Keratinocyte (primary cell): ENCODE results near the gene TBC1D4. TPM values are rescaled to one million over a fixed set of nuclear protein-coding genes. Genes with fewer than 3 reads are reported as not detected.

Experiments
- DNase-seq: peaks from one replicate; pipeline ENCODE4 v3.0.0-alpha.2; 2011; ENCODE audit warnings: low read depth, missing footprints, low spot score
- FAIRE-seq: peaks from 2 replicates; lab custom pipeline; 2011; peaks lifted over from hg19 to GRCh38; lab: Jason Lieb, UNC
- H2AFZ ChIP-seq: 2 replicates; pipeline ENCODE4 v1.6.0; 2012; ENCODE audit warnings: low read length, control low read depth, inconsistent platforms; ENCODE audit not compliant: control insufficient read depth
- H3K27ac ChIP-seq: 2 replicates; pipeline ENCODE4 v1.5.1; 2011; ENCODE audit warnings: low read length; ENCODE audit not compliant: control insufficient read depth, insufficient read depth
- H3K27me3 ChIP-seq: 3 replicates; pipeline ENCODE4 v1.6.0; 2011; ENCODE audit warnings: low read length; ENCODE audit not compliant: control insufficient read depth, insufficient read depth; ENCODE audit errors: extremely low read depth
- H3K36me3 ChIP-seq, 2 experiments: 2 replicates in 1 of 2; 3 replicates in 1 of 2; pipeline ENCODE4 v1.5.1; 2011; ENCODE audit warnings: low read length in 2 of 2, mild to moderate bottlenecking in 1 of 2; ENCODE audit not compliant: control insufficient read depth in 2 of 2, insufficient read depth in 2 of 2; ENCODE audit errors: extremely low read depth in 1 of 2
- H3K4me1 ChIP-seq: 3 replicates; pipeline ENCODE4 v1.5.1; 2011; ENCODE audit warnings: low read length; ENCODE audit not compliant: control insufficient read depth, insufficient read depth; ENCODE audit errors: extremely low read depth
- H3K4me2 ChIP-seq: 3 replicates; pipeline ENCODE4 v1.6.0; 2011; ENCODE audit warnings: low read depth, low read length; ENCODE audit not compliant: control insufficient read depth, insufficient read depth; ENCODE audit errors: extremely low read depth
- H3K4me3 ChIP-seq, 3 experiments: fragments of 200-600 bp in 1 of 3; sonication (generic) in 1 of 3; 2 replicates in 2 of 3; 3 replicates in 1 of 3; pipeline ENCODE4 v1.5.1; 2011 to 2016; ENCODE audit warnings: low read length in 3 of 3, mild to moderate bottlenecking in 3 of 3, control low read depth in 2 of 3, inconsistent platforms in 1 of 3, low read depth in 1 of 3, mixed read lengths in 1 of 3, mixed run types in 1 of 3, moderate library complexity in 1 of 3; ENCODE audit not compliant: control insufficient read depth in 2 of 3, insufficient read depth in 2 of 3; ENCODE audit errors: extremely low read depth in 1 of 3
- H3K79me2 ChIP-seq: 2 replicates; pipeline ENCODE4 v1.6.0; 2012; ENCODE audit warnings: low read length; ENCODE audit not compliant: control insufficient read depth, insufficient read depth
- H3K9ac ChIP-seq: 3 replicates; pipeline ENCODE4 v1.6.0; 2011; ENCODE audit warnings: low read length; ENCODE audit not compliant: control insufficient read depth, insufficient read depth; ENCODE audit errors: extremely low read depth
- H3K9me1 ChIP-seq: 3 replicates; pipeline ENCODE4 v1.6.0; 2011; ENCODE audit warnings: low read length; ENCODE audit not compliant: control insufficient read depth, insufficient read depth; ENCODE audit errors: extremely low read depth
- H3K9me3 ChIP-seq: 2 replicates; pipeline ENCODE4 v1.5.1; 2012; ENCODE audit warnings: low read depth, low read length; ENCODE audit not compliant: control insufficient read depth
- H4K20me1 ChIP-seq: 3 replicates; pipeline ENCODE4 v1.6.0; 2011; ENCODE audit warnings: low read length; ENCODE audit not compliant: control insufficient read depth, insufficient read depth; ENCODE audit errors: extremely low read depth
- CTCF ChIP-seq, 3 experiments: IDR thresholded peaks in 1 of 3; conservative IDR thresholded peaks in 1 of 3; optimal IDR thresholded peaks in 1 of 3; 2 replicates in 2 of 3; 3 replicates in 1 of 3; pipeline versions ENCODE3 to v1.5.1; 2011; ENCODE audit warnings: low read length in 3 of 3, mild to moderate bottlenecking in 3 of 3, moderate library complexity in 2 of 3, control low read depth in 1 of 3, inconsistent platforms in 1 of 3; ENCODE audit not compliant: insufficient read depth in 2 of 3; ENCODE audit errors: extremely low read depth in 1 of 3
- EZH2 ChIP-seq: IDR thresholded peaks from one replicate; pipeline ENCODE4 v1.6.1; 2012; ENCODE audit warnings: inconsistent platforms, mild to moderate bottlenecking, low read length, moderate library complexity
- dilution Hi-C: fragments of 300-500 bp; cut with MboI; formaldehyde crosslinking; loops from one replicate; pipeline ENCODE4 v1.7.0; 2020; ENCODE audit warnings: low sequenced_read_pairs; ENCODE audit not compliant: extremely low pct_ligation_motif_present
- polyA plus RNA-seq, 5 experiments: library from polyadenylated mRNA; depleted of rRNA in 3 of 5; stranded (reverse) in 3 of 5; stranded (forward) in 1 of 5; unstranded in 1 of 5; fragments of >200 nt; gene quantifications; 1 replicate in 1 of 5; 2 replicates in 3 of 5; 3 replicates in 1 of 5; pipeline versions ENCODE4 v1.2.1 to v1.2.3, GENCODE V29; 2011 to 2012; ENCODE audit warnings: missing spikeins in 2 of 5, low read depth in 1 of 5, low replicate concordance in 1 of 5

Gene TBC1D4
- polyA plus RNA-seq, 1 donor (not counting 4 experiments of a cell fraction or from before 2014, with no cell fraction given) = 14.2 TPM

DNA sequence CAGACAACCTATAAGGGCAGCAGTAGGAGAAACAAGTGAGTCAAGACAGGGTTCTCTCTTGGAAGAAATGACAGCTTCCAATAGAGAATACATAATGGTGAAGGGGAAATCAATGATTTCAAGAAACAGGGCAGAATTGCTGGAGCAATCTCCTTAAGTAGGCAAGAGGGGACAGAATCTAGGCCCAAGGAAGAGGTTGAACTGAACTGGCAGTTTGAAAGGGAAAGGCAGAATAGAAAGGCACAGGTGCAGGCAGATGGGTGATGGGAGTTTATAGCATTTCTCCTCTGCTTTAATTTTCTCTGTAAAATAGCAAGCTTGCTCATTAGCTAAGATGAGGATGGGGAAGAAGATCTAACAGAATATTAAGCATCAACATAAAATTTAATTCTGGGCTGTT, 110.8 kb downstream of the TBC1D4 start:
- no peaks in the 10 kb centered on the region for H3K9me1 ChIP-seq
- no peak overlapping the region for H3K4me3 ChIP-seq
- no peaks in the 10 kb centered on the region for H3K36me3 ChIP-seq
- TF ChIP-seq EZH2 = no peak
- TF ChIP-seq CTCF (optimal IDR thresholded peaks at IDR 0.05 in 1 of 3, IDR thresholded peaks at IDR 0.05 in 1 of 3, conservative IDR thresholded peaks at IDR 0.05 in 1 of 3; ENCODE audit: extremely low read depth in 1 of 3, insufficient read depth in 2 of 3, low read length in 3 of 3) = no peak
- H3K9ac ChIP-seq = no peak overlapping the region
- no peaks in the 10 kb centered on the region for H4K20me1 ChIP-seq
- peaks cover 4% of the 10 kb centered on the region for H3K79me2 ChIP-seq
- dilution Hi-C loops = no loop called here
- FAIRE-seq = no peak
- peaks cover 12% of the 10 kb centered on the region for H3K4me1 ChIP-seq
- H3K27ac ChIP-seq = no peak overlapping the region
- H3K9me3 ChIP-seq = no peaks in the 10 kb centered on the region
- no peak overlapping the region for H3K4me2 ChIP-seq
- DNase-seq = no peak
- no peaks in the 10 kb centered on the region for H3K27me3 ChIP-seq
- no peak overlapping the region for H2AFZ ChIP-seq

DNA sequence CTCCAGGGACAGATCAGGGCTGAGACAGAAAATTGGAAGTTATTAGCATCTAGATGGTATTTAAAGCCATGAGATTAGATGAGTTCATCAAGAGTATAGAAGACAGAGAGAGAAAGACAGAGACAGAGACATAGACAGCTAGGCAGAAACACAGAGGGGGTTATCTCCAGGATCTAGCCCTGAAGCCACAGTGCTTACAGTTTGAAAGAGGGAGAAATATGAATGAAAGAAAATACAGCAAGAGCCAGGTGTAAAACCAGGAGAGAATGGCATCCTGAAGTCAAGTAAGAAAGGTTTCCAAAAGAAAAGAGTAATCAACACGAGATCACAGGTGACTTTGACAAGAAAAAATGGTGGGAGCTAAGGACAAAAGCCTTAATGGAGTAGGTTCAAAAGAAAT, 111.2 kb downstream of the TBC1D4 start:
- Histone ChIP-seq H3K79me2 (peaks cover 4% of the 10 kb centered on the region), H3K4me3 (no peak overlapping the region), H3K4me2 (no peak overlapping the region), H2AFZ (no peak overlapping the region), H4K20me1 (no peaks in the 10 kb centered on the region), H3K9me3 (no peaks in the 10 kb centered on the region), H3K9ac (no peak overlapping the region), H3K4me1 (peaks cover 17% of the 10 kb centered on the region), H3K27me3 (no peaks in the 10 kb centered on the region), H3K27ac (no peak overlapping the region), H3K36me3 (no peaks in the 10 kb centered on the region), H3K9me1 (no peaks in the 10 kb centered on the region)
- TF ChIP-seq EZH2 = no peak
- TF ChIP-seq CTCF (optimal IDR thresholded peaks at IDR 0.05 in 1 of 3, IDR thresholded peaks at IDR 0.05 in 1 of 3, conservative IDR thresholded peaks at IDR 0.05 in 1 of 3; ENCODE audit: extremely low read depth in 1 of 3, insufficient read depth in 2 of 3, low read length in 3 of 3) = no peak
- DNase-seq = no peak
- dilution Hi-C loops = no loop called here
- FAIRE-seq = no peak
